Measurements from ENCODE around the gene VAMP2.
A peak's percentile ranks its signal among the peaks of the same experiment; 100 is the strongest.

The VAMP2 gene

DNA sequence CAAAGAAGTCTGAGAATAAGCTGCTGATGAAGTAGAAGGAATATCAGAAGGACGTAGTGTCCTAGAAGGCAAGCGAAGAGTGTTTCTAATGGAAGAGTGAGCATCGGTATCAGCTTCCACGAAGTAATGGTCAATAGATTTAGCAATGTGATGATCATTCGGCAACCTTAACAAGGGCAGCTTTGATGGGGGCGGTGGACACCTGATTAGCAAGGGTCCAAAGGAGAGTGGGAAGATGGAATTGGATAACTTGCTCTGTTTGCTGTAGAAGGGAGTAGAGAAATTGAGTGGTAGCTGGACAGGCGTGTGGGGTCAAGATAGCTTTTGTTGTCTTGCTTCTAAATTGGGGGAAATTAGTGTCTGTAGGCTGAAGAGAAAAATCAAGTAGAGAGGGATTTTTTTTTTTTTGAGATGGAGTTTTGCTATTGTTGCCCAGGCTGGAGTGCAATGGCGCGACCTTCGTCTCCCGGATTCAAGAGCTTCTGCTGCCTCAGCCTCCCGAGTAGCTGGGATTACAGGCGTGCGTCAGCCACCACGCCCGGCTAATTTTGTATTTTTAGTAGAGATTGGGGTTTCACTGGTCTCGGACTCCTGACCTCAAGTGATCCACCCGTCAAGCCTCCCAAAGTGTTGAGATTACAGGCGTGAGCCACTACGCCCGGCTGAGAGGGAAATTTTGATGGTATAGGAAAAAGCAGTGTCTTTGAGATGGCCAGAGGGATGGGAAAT is 24.9 kb downstream of the VAMP2 start:
- no peaks in the 10 kb centered on the region for H3K9me2 ChIP-seq (replicated peaks; ENCODE audit: low read depth, low read length)
- H3K27me3 ChIP-seq (ENCODE audit: insufficient read depth, low read length, poor library complexity, severe bottlenecking): no peaks in the 10 kb centered on the region
- H3K4me2 ChIP-seq (ENCODE audit: low read depth, low read length, poor library complexity, severe bottlenecking): peak overlapping the region; percentile 97
- H3K36me3 ChIP-seq (ENCODE audit: insufficient read depth, low read length): peaks cover 15% of the 10 kb centered on the region; the same call in 1 of the 2 replicates
- no peaks in the 10 kb centered on the region for H3K9me3 ChIP-seq (ENCODE audit: insufficient read depth, low read depth, low read length)
- H3F3A ChIP-seq (ENCODE audit: low read depth): peaks cover 5% of the 10 kb centered on the region; the same call in 1 of the 2 replicates
- peaks cover 16% of the 10 kb centered on the region for H3K4me1 ChIP-seq (ENCODE audit: insufficient read depth, low read length, poor library complexity, severe bottlenecking)
- TF ChIP-seq, protein P1, sequence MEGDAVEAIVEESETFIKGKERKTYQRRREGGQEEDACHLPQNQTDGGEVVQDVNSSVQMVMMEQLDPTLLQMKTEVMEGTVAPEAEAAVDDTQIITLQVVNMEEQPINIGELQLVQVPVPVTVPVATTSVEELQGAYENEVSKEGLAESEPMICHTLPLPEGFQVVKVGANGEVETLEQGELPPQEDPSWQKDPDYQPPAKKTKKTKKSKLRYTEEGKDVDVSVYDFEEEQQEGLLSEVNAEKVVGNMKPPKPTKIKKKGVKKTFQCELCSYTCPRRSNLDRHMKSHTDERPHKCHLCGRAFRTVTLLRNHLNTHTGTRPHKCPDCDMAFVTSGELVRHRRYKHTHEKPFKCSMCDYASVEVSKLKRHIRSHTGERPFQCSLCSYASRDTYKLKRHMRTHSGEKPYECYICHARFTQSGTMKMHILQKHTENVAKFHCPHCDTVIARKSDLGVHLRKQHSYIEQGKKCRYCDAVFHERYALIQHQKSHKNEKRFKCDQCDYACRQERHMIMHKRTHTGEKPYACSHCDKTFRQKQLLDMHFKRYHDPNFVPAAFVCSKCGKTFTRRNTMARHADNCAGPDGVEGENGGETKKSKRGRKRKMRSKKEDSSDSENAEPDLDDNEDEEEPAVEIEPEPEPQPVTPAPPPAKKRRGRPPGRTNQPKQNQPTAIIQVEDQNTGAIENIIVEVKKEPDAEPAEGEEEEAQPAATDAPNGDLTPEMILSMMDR (conservative IDR thresholded peaks at IDR 0.05; ENCODE audit: low read length): no peak
- no peak for TF ChIP-seq EZH2phosphoT487 (IDR thresholded peaks at IDR 0.05; ENCODE audit: borderline replicate concordance)
- peak overlapping the region; percentile 77 for H3K4me3 ChIP-seq (ENCODE audit: low read length, poor library complexity, severe bottlenecking)
- no peaks in the 10 kb centered on the region for H4K20me1 ChIP-seq (ENCODE audit: insufficient read depth, low read length, poor library complexity, severe bottlenecking)
- H3K79me2 ChIP-seq (ENCODE audit: insufficient read depth, low read length): no peaks in the 10 kb centered on the region
- peak overlapping the region; percentile 92 for H2AFZ ChIP-seq (ENCODE audit: low read length)
- peak overlapping the region; percentile 74 for H3K9ac ChIP-seq (ENCODE audit: low read depth, low read length, poor library complexity, severe bottlenecking)

GRCh38 chr17:8133941-8134340 is 28.8 kb downstream of the VAMP2 start:
- H3K9ac ChIP-seq (ENCODE audit: low read depth, low read length, poor library complexity, severe bottlenecking): no peak overlapping the region
- no peaks in the 10 kb centered on the region for H3K27me3 ChIP-seq (ENCODE audit: insufficient read depth, low read length, poor library complexity, severe bottlenecking)
- no peaks in the 10 kb centered on the region for H3K9me2 ChIP-seq (replicated peaks; ENCODE audit: low read depth, low read length)
- H3K4me2 ChIP-seq (ENCODE audit: low read depth, low read length, poor library complexity, severe bottlenecking): no peak overlapping the region
- H3K36me3 ChIP-seq (ENCODE audit: insufficient read depth, low read length): no peaks in the 10 kb centered on the region
- no peak overlapping the region for H3K4me3 ChIP-seq (ENCODE audit: low read length, poor library complexity, severe bottlenecking)
- no peaks in the 10 kb centered on the region for H3K79me2 ChIP-seq (ENCODE audit: insufficient read depth, low read length)
- H4K20me1 ChIP-seq (ENCODE audit: insufficient read depth, low read length, poor library complexity, severe bottlenecking): no peaks in the 10 kb centered on the region
- peaks cover 11% of the 10 kb centered on the region for H3K4me1 ChIP-seq (ENCODE audit: insufficient read depth, low read length, poor library complexity, severe bottlenecking)
- no peaks in the 10 kb centered on the region for H3K9me3 ChIP-seq (ENCODE audit: insufficient read depth, low read depth, low read length)
- H3F3A ChIP-seq (ENCODE audit: low read depth): peaks cover 3% of the 10 kb centered on the region; the same call in 1 of the 2 replicates
- TF ChIP-seq, protein P1 (conservative IDR thresholded peaks at IDR 0.05; ENCODE audit: low read length): no peak
- TF ChIP-seq EZH2phosphoT487 (IDR thresholded peaks at IDR 0.05; ENCODE audit: borderline replicate concordance): no peak
- no peak overlapping the region for H2AFZ ChIP-seq (ENCODE audit: low read length)

DNA sequence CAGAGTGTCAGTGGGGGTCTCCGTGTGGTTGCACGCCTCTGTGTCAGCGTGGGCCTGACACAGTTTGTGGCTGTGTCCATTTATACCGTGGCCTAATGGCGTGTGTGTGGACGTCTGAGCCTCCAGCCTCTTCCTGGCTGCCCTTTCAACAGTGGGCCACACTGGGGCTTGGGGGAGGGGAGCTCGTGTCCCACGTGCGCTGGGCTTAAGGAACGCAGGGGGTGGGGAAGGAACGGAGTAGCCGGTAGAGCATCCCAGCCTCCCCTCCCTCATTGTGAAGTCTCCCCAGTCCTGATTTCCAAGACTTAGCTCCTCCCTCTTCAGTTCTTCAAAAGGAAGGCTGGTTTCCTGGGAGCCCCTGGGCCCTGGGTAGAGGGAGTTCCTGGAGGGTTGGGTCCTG is 29.3 kb downstream of the VAMP2 start:
- Histone ChIP-seq H3K36me3 (ENCODE audit: insufficient read depth, low read length) (no peaks in the 10 kb centered on the region), H3K4me3 (ENCODE audit: low read length, poor library complexity, severe bottlenecking) (no peak overlapping the region), H3K4me2 (ENCODE audit: low read depth, low read length, poor library complexity, severe bottlenecking) (no peak overlapping the region), H2AFZ (ENCODE audit: low read length) (no peak overlapping the region), H3K9me2 (replicated peaks; ENCODE audit: low read depth, low read length) (no peaks in the 10 kb centered on the region), H3K4me1 (ENCODE audit: insufficient read depth, low read length, poor library complexity, severe bottlenecking) (peaks cover 10% of the 10 kb centered on the region), H3K79me2 (ENCODE audit: insufficient read depth, low read length) (no peaks in the 10 kb centered on the region), H3F3A (ENCODE audit: low read depth) (peaks cover 3% of the 10 kb centered on the region; the same call in 1 of the 2 replicates), H3K27me3 (ENCODE audit: insufficient read depth, low read length, poor library complexity, severe bottlenecking) (no peaks in the 10 kb centered on the region), H4K20me1 (ENCODE audit: insufficient read depth, low read length, poor library complexity, severe bottlenecking) (no peaks in the 10 kb centered on the region), H3K9me3 (ENCODE audit: insufficient read depth, low read depth, low read length) (no peaks in the 10 kb centered on the region), H3K9ac (ENCODE audit: low read depth, low read length, poor library complexity, severe bottlenecking) (no peak overlapping the region)
- TF ChIP-seq, protein P1 (conservative IDR thresholded peaks at IDR 0.05; ENCODE audit: low read length): no peak
- TF ChIP-seq EZH2phosphoT487 (IDR thresholded peaks at IDR 0.05; ENCODE audit: borderline replicate concordance): no peak

Data from Loucy (cell line).